HT-29 (cell line): ENCODE results near the gene YBEY. TPM values are rescaled to one million over a fixed set of nuclear protein-coding genes. Genes with fewer than 3 reads are reported as not detected.
A peak's percentile ranks its signal among the peaks of the same experiment; 100 is the strongest.
"Not testable (repeated sequence)": the region's sequence is repeated elsewhere in the genome, so short reads cannot be mapped to it uniquely, and the experiment has no call there.

ENCODE experiments used
- DNase-seq: peaks from one replicate; pipeline ENCODE4 v3.0.0-alpha.2; 2015; ENCODE audit warnings: low spot score
- total RNA-seq: library from RNA; depleted of rRNA; stranded (reverse); fragments of >200 nt; shearing (Covaris generic); gene quantifications from 2 replicates; pipeline ENCODE4 v1.2.3, GENCODE V29; 2014; rRNA removed

YBEY gene
- 9.4 and 10.5 TPM in 2 replicates for total RNA-seq

GRCh38 chr21:46285761-46286647, at the start of gene YBEY:
TSS of gene YBEY (plus strand) at chr21:46286342. CDS start at chr21:46286914, 572 bp downstream.
- peak; percentile 87 for DNase-seq

GRCh38 chr21:46237474-46237873, 48.7 kb upstream of the YBEY start:
- DNase-seq, result no peak

- DNase-seq, result no peak
Measured at GRCh38 chr21:46239817-46240325, 46.3 kb upstream of the YBEY start.

- DNase-seq, result not testable (repeated sequence)
Measured at GRCh38 chr21:46241577-46241976, 44.6 kb upstream of the YBEY start.

- no peak for DNase-seq
Measured at GRCh38 chr21:46243325-46243724, 42.8 kb upstream of the YBEY start.

GRCh38 chr21:46243960-46244361, 42.2 kb upstream of the YBEY start:
- DNase-seq, result no peak

GRCh38 chr21:46244602-46245001, 41.5 kb upstream of the YBEY start:
- no peak for DNase-seq

- no peak for DNase-seq
Measured at GRCh38 chr21:46245213-46245915, 40.8 kb upstream of the YBEY start.

GRCh38 chr21:46246345-46246744, 39.8 kb upstream of the YBEY start:
- DNase-seq, result no peak

- DNase-seq, result no peak
Measured at GRCh38 chr21:46247699-46248421, 38.3 kb upstream of the YBEY start.

- no peak for DNase-seq
Measured at GRCh38 chr21:46248422-46248782, 37.7 kb upstream of the YBEY start.

GRCh38 chr21:46248827-46249226, 37.3 kb upstream of the YBEY start:
- DNase-seq, result no peak

GRCh38 chr21:46250146-46250725, 35.9 kb upstream of the YBEY start:
- DNase-seq, result no peak

- no peak for DNase-seq
Measured at GRCh38 chr21:46252840-46253239, 33.3 kb upstream of the YBEY start.

GRCh38 chr21:46253610-46254124, 32.5 kb upstream of the YBEY start:
- no peak for DNase-seq

- no peak for DNase-seq
Measured at GRCh38 chr21:46254208-46254975, 31.8 kb upstream of the YBEY start.

- no peak for DNase-seq
Measured at GRCh38 chr21:46255166-46255565, 31.0 kb upstream of the YBEY start.

- no peak for DNase-seq
Measured at GRCh38 chr21:46255758-46256337, 30.3 kb upstream of the YBEY start.

GRCh38 chr21:46256501-46256994, 29.6 kb upstream of the YBEY start:
- DNase-seq, result no peak
